ENCODE data around the gene PKM.

PKM gene

DNA sequence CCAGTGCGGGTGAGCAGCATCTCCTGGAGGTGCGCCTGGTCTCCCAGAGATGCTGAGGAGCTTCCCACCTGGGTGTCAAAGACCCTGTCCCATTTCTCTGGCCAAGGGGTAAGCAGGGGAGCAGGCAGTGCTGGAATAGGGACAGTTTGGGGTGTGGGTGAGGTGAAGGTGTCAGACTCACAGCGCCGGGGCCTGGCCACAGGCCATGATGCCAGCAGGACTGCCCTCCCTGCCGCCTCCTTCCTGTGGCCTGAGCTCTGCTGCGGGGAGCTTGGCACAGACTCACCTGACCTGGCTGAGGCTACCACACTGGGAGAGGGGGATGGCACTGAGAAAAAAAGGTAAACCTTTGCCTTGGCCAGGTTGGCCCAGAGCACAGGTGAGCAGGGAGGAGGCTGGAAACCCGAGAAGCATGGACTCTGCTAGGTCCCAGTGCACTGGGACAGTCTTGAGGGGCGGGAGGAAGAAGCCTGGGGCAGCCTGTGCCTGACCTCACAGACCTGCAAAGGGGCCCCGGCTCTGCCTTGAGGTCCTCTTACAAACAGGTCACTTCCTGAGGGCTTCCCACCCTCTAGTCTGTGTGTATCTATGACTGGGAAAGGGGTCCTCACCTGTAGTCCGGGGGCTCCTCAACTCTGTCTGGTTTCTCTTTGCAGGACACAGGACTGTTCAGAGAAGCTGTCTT lies 61.6 kb downstream of the PKM start:
- TF ChIP-seq, protein P1, sequence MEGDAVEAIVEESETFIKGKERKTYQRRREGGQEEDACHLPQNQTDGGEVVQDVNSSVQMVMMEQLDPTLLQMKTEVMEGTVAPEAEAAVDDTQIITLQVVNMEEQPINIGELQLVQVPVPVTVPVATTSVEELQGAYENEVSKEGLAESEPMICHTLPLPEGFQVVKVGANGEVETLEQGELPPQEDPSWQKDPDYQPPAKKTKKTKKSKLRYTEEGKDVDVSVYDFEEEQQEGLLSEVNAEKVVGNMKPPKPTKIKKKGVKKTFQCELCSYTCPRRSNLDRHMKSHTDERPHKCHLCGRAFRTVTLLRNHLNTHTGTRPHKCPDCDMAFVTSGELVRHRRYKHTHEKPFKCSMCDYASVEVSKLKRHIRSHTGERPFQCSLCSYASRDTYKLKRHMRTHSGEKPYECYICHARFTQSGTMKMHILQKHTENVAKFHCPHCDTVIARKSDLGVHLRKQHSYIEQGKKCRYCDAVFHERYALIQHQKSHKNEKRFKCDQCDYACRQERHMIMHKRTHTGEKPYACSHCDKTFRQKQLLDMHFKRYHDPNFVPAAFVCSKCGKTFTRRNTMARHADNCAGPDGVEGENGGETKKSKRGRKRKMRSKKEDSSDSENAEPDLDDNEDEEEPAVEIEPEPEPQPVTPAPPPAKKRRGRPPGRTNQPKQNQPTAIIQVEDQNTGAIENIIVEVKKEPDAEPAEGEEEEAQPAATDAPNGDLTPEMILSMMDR (IDR thresholded peaks at IDR 0.05; ENCODE audit: low read depth, low read length), result no peak
- no peak for DNase-seq (ENCODE audit: low read depth in 2 of 2)
- no peak overlapping the region for H3K4me3 ChIP-seq (replicated peaks in 1 of 2; ENCODE audit: low read depth in 2 of 2, low read length in 2 of 2)

GRCh38 chr15:72168808-72169190 lies 62.2 kb downstream of the PKM start:
- peak in 1 of 2 donors; percentile 37 for DNase-seq (ENCODE audit: low read depth in 2 of 2)
- H3K4me3 ChIP-seq (replicated peaks in 1 of 2; ENCODE audit: low read depth in 2 of 2, low read length in 2 of 2), result no peak overlapping the region
- TF ChIP-seq, protein P1 (IDR thresholded peaks at IDR 0.05; ENCODE audit: low read depth, low read length), result no peak

GRCh38 chr15:72168131-72168807 lies 62.7 kb downstream of the PKM start:
- DNase-seq (ENCODE audit: low read depth in 2 of 2), result peak; percentile 8 to 62
- TF ChIP-seq, protein P1 (IDR thresholded peaks at IDR 0.05; ENCODE audit: low read depth, low read length), result no peak

GRCh38 chr15:72167445-72167844 lies 63.5 kb downstream of the PKM start:
- H3K4me3 ChIP-seq (replicated peaks in 1 of 2; ENCODE audit: low read depth in 2 of 2, low read length in 2 of 2), result no peak overlapping the region
- TF ChIP-seq, protein P1 (IDR thresholded peaks at IDR 0.05; ENCODE audit: low read depth, low read length), result no peak
- DNase-seq (ENCODE audit: low read depth in 2 of 2), result no peak

More at GRCh38 chr15:72168131-72168807, 62.7 kb downstream of the PKM start:
- no peak overlapping the region for H3K4me3 ChIP-seq (replicated peaks in 1 of 2; ENCODE audit: low read depth in 2 of 2, low read length in 2 of 2)

- TF ChIP-seq, protein P1 (IDR thresholded peaks at IDR 0.05; ENCODE audit: low read depth, low read length), result no peak
- no peak for DNase-seq (ENCODE audit: low read depth in 2 of 2)
- H3K4me3 ChIP-seq (replicated peaks in 1 of 2; ENCODE audit: low read depth in 2 of 2, low read length in 2 of 2), result no peak overlapping the region
Observed at GRCh38 chr15:72166716-72167417, 64.1 kb downstream of the PKM start.

DNA sequence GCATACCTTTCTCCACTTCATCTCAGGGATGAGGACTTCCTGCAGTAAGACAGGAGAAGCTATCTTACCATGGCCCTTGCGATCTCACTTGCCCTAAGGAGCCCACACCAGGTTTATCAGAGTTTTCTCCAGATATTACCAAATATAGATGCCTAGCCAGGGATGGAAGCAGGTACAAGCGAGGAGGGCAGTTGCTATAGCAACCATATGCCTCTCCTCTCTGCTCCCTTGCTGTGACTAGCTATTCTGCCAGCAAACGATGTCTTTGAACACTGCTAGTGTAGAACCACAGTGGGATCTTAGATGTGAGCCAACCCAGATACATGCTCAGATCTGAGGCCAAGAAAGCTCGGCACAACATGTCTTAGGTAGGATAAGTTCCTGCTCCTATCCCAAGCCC lies 67.3 kb downstream of the PKM start:
- DNase-seq (ENCODE audit: low read depth in 2 of 2), result no peak
- TF ChIP-seq, protein P1 (IDR thresholded peaks at IDR 0.05; ENCODE audit: low read depth, low read length), result no peak
- no peak overlapping the region for H3K4me3 ChIP-seq (replicated peaks in 1 of 2; ENCODE audit: low read depth in 2 of 2, low read length in 2 of 2)

All from cardiac fibroblast (primary cell).